Measurements from ENCODE around the gene CTCF. TPM values are rescaled to one million over a fixed set of nuclear protein-coding genes. Genes with fewer than 3 reads are reported as not detected.
"Not testable (repeated sequence)": the region's sequence is repeated elsewhere in the genome, so short reads cannot be mapped to it uniquely, and the experiment has no call there.

The CTCF gene
- total RNA-seq, 1 donor from 2014 or later: 31.3 TPM

GRCh38 chr16:67533987-67534386, 28.3 kb upstream of the CTCF start:
- H3K4me1 ChIP-seq (ENCODE audit: control insufficient read depth in 3 of 3, insufficient read depth in 3 of 3, low read length in 3 of 3): peaks cover 41 to 54% (median 47%) of the 10 kb centered on the region in 3 donors
- H3K9me3 ChIP-seq (ENCODE audit: control insufficient read depth in 3 of 3, low read length in 3 of 3); H3K4me3 ChIP-seq (ENCODE audit: low read length in 3 of 3); H3K36me3 ChIP-seq (ENCODE audit: control insufficient read depth in 3 of 3, insufficient read depth in 3 of 3, low read length in 3 of 3); H3K27me3 ChIP-seq (ENCODE audit: control insufficient read depth in 3 of 3, insufficient read depth in 3 of 3, low read length in 3 of 3); H3K9ac ChIP-seq (ENCODE audit: low read depth in 1 of 3, low read length in 3 of 3); H3K27ac ChIP-seq (ENCODE audit: low read depth, low read length): not testable (repeated sequence)

- H3K27ac ChIP-seq (ENCODE audit: low read depth, low read length): no peak overlapping the region
- H3K9ac ChIP-seq (ENCODE audit: low read depth in 1 of 3, low read length in 3 of 3): no peak overlapping the region
- peaks cover under 1 to 2% (median under 1%) of the 10 kb centered on the region in 3 donors for H3K36me3 ChIP-seq (ENCODE audit: control insufficient read depth in 3 of 3, insufficient read depth in 3 of 3, low read length in 3 of 3)
- no peak overlapping the region for H3K4me3 ChIP-seq (ENCODE audit: low read length in 3 of 3)
- H3K27me3 ChIP-seq (ENCODE audit: control insufficient read depth in 3 of 3, insufficient read depth in 3 of 3, low read length in 3 of 3): no peaks in the 10 kb centered on the region
- H3K4me1 ChIP-seq (ENCODE audit: control insufficient read depth in 3 of 3, insufficient read depth in 3 of 3, low read length in 3 of 3): peaks cover 44 to 56% (median 48%) of the 10 kb centered on the region in 3 donors
- H3K9me3 ChIP-seq (ENCODE audit: control insufficient read depth in 3 of 3, low read length in 3 of 3): no peaks in the 10 kb centered on the region
Measured at GRCh38 chr16:67534431-67534830, 27.9 kb upstream of the CTCF start.

GRCh38 chr16:67535201-67535600, 27.1 kb upstream of the CTCF start:
- H3K36me3 ChIP-seq (ENCODE audit: control insufficient read depth in 3 of 3, insufficient read depth in 3 of 3, low read length in 3 of 3): peaks cover 7 to 10% (median 8%) of the 10 kb centered on the region in 3 donors
- H3K27me3 ChIP-seq (ENCODE audit: control insufficient read depth in 3 of 3, insufficient read depth in 3 of 3, low read length in 3 of 3): no peaks in the 10 kb centered on the region
- no peak overlapping the region for H3K27ac ChIP-seq (ENCODE audit: low read depth, low read length)
- H3K9me3 ChIP-seq (ENCODE audit: control insufficient read depth in 3 of 3, low read length in 3 of 3): no peaks in the 10 kb centered on the region
- H3K4me1 ChIP-seq (ENCODE audit: control insufficient read depth in 3 of 3, insufficient read depth in 3 of 3, low read length in 3 of 3): peaks cover 40 to 55% (median 44%) of the 10 kb centered on the region in 3 donors
- H3K4me3 ChIP-seq (ENCODE audit: low read length in 3 of 3): no peak overlapping the region
- no peak overlapping the region for H3K9ac ChIP-seq (ENCODE audit: low read depth in 1 of 3, low read length in 3 of 3)

GRCh38 chr16:67537270-67537635, 25.1 kb upstream of the CTCF start:
- peak overlapping the region; percentile 66 to 73 (median 66) for H3K4me3 ChIP-seq (ENCODE audit: low read length in 3 of 3)
- peaks cover 28 to 51% (median 47%) of the 10 kb centered on the region in 3 donors for H3K4me1 ChIP-seq (ENCODE audit: control insufficient read depth in 3 of 3, insufficient read depth in 3 of 3, low read length in 3 of 3)
- H3K27me3 ChIP-seq (ENCODE audit: control insufficient read depth in 3 of 3, insufficient read depth in 3 of 3, low read length in 3 of 3): no peaks in the 10 kb centered on the region
- peak overlapping the region; percentile 84 for H3K27ac ChIP-seq (ENCODE audit: low read depth, low read length)
- no peaks in the 10 kb centered on the region for H3K9me3 ChIP-seq (ENCODE audit: control insufficient read depth in 3 of 3, low read length in 3 of 3)
- peaks cover 26 to 29% (median 27%) of the 10 kb centered on the region in 3 donors for H3K36me3 ChIP-seq (ENCODE audit: control insufficient read depth in 3 of 3, insufficient read depth in 3 of 3, low read length in 3 of 3)
- H3K9ac ChIP-seq (ENCODE audit: low read depth in 1 of 3, low read length in 3 of 3): peak overlapping the region; percentile 72 to 85 (median 75)

- Histone ChIP-seq H3K9ac (ENCODE audit: low read depth in 1 of 3, low read length in 3 of 3) (peak overlapping the region; percentile 72 to 85 (median 75)), H3K4me3 (ENCODE audit: low read length in 3 of 3) (peak overlapping the region; percentile 66 to 73 (median 66)), H3K36me3 (ENCODE audit: control insufficient read depth in 3 of 3, insufficient read depth in 3 of 3, low read length in 3 of 3) (peaks cover 30 to 32% (median 31%) of the 10 kb centered on the region in 3 donors), H3K27ac (ENCODE audit: low read depth, low read length) (peak overlapping the region; percentile 84), H3K4me1 (ENCODE audit: control insufficient read depth in 3 of 3, insufficient read depth in 3 of 3, low read length in 3 of 3) (peaks cover 28 to 50% (median 49%) of the 10 kb centered on the region in 3 donors), H3K27me3 (ENCODE audit: control insufficient read depth in 3 of 3, insufficient read depth in 3 of 3, low read length in 3 of 3) (no peaks in the 10 kb centered on the region), H3K9me3 (ENCODE audit: control insufficient read depth in 3 of 3, low read length in 3 of 3) (no peaks in the 10 kb centered on the region)
Measured at GRCh38 chr16:67537636-67538591, 24.4 kb upstream of the CTCF start.

- Histone ChIP-seq H3K9ac (ENCODE audit: low read depth in 1 of 3, low read length in 3 of 3) (peak overlapping the region; percentile 33 to 85 (median 75)), H3K9me3 (ENCODE audit: control insufficient read depth in 3 of 3, low read length in 3 of 3) (no peaks in the 10 kb centered on the region), H3K27me3 (ENCODE audit: control insufficient read depth in 3 of 3, insufficient read depth in 3 of 3, low read length in 3 of 3) (no peaks in the 10 kb centered on the region), H3K4me3 (ENCODE audit: low read length in 3 of 3) (peak overlapping the region; percentile 48 to 66 (median 56)), H3K4me1 (ENCODE audit: control insufficient read depth in 3 of 3, insufficient read depth in 3 of 3, low read length in 3 of 3) (peaks cover 28 to 55% (median 54%) of the 10 kb centered on the region in 3 donors), H3K27ac (ENCODE audit: low read depth, low read length) (peak overlapping the region; percentile 84), H3K36me3 (ENCODE audit: control insufficient read depth in 3 of 3, insufficient read depth in 3 of 3, low read length in 3 of 3) (peaks cover 37 to 40% (median 38%) of the 10 kb centered on the region in 3 donors)
Measured at GRCh38 chr16:67538666-67539101, 23.6 kb upstream of the CTCF start.

- peak overlapping the region in 2 of 3 donors; percentile 20 to 85 for H3K9ac ChIP-seq (ENCODE audit: low read depth in 1 of 3, low read length in 3 of 3)
- no peak overlapping the region for H3K27ac ChIP-seq (ENCODE audit: low read depth, low read length)
- no peaks in the 10 kb centered on the region for H3K27me3 ChIP-seq (ENCODE audit: control insufficient read depth in 3 of 3, insufficient read depth in 3 of 3, low read length in 3 of 3)
- H3K4me1 ChIP-seq (ENCODE audit: control insufficient read depth in 3 of 3, insufficient read depth in 3 of 3, low read length in 3 of 3): peaks cover 28 to 59% (median 57%) of the 10 kb centered on the region in 3 donors
- H3K36me3 ChIP-seq (ENCODE audit: control insufficient read depth in 3 of 3, insufficient read depth in 3 of 3, low read length in 3 of 3): peaks cover 43 to 44% (median 44%) of the 10 kb centered on the region in 3 donors
- no peak overlapping the region for H3K4me3 ChIP-seq (ENCODE audit: low read length in 3 of 3)
- H3K9me3 ChIP-seq (ENCODE audit: control insufficient read depth in 3 of 3, low read length in 3 of 3): no peaks in the 10 kb centered on the region
Measured at GRCh38 chr16:67539271-67539670, 23.1 kb upstream of the CTCF start.

- Histone ChIP-seq H3K27ac (ENCODE audit: low read depth, low read length) (no peak overlapping the region), H3K27me3 (ENCODE audit: control insufficient read depth in 3 of 3, insufficient read depth in 3 of 3, low read length in 3 of 3) (no peaks in the 10 kb centered on the region), H3K4me3 (ENCODE audit: low read length in 3 of 3) (no peak overlapping the region), H3K9ac (ENCODE audit: low read depth in 1 of 3, low read length in 3 of 3) (no peak overlapping the region), H3K9me3 (ENCODE audit: control insufficient read depth in 3 of 3, low read length in 3 of 3) (no peaks in the 10 kb centered on the region), H3K4me1 (ENCODE audit: control insufficient read depth in 3 of 3, insufficient read depth in 3 of 3, low read length in 3 of 3) (peaks cover 34 to 62% (median 59%) of the 10 kb centered on the region in 3 donors), H3K36me3 (ENCODE audit: control insufficient read depth in 3 of 3, insufficient read depth in 3 of 3, low read length in 3 of 3) (peaks cover 50 to 51% (median 51%) of the 10 kb centered on the region in 3 donors)
Measured at GRCh38 chr16:67539691-67540635, 22.4 kb upstream of the CTCF start.

GRCh38 chr16:67540756-67541155, 21.6 kb upstream of the CTCF start:
- H3K27me3 ChIP-seq (ENCODE audit: control insufficient read depth in 3 of 3, insufficient read depth in 3 of 3, low read length in 3 of 3): no peaks in the 10 kb centered on the region
- no peak overlapping the region for H3K27ac ChIP-seq (ENCODE audit: low read depth, low read length)
- peaks cover 28 to 69% (median 61%) of the 10 kb centered on the region in 3 donors for H3K4me1 ChIP-seq (ENCODE audit: control insufficient read depth in 3 of 3, insufficient read depth in 3 of 3, low read length in 3 of 3)
- no peak overlapping the region for H3K4me3 ChIP-seq (ENCODE audit: low read length in 3 of 3)
- no peaks in the 10 kb centered on the region for H3K9me3 ChIP-seq (ENCODE audit: control insufficient read depth in 3 of 3, low read length in 3 of 3)
- peaks cover 57 to 58% (median 58%) of the 10 kb centered on the region in 3 donors for H3K36me3 ChIP-seq (ENCODE audit: control insufficient read depth in 3 of 3, insufficient read depth in 3 of 3, low read length in 3 of 3)
- H3K9ac ChIP-seq (ENCODE audit: low read depth in 1 of 3, low read length in 3 of 3): no peak overlapping the region
